ENCODE measurements around the gene MYOZ3. TPM values are rescaled to one million over a fixed set of nuclear protein-coding genes. Genes with fewer than 3 reads are reported as not detected.

Gene MYOZ3
- total and polyA plus RNA-seq, 12 donors, result 0.91 to 12.2 (median 5.6) TPM

DNA sequence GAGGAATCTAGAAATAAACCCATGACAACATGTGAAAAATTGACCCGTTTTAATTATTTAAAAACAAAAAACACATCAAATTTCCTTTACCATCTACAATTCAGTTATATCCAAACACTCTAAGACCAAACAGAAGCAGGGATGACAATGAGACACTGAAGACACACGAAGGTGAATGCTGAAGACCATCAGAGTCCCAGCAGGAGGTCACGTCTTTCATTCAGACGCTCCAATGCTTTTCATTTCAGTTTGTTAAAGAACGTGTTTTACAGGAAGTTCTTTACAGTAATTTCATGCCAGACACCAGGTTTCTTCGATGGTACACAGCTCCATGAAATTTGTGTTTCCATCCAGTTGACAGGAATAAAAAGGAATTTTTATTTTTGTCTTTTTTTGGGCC lies 29.7 kb downstream of the MYOZ3 start:
- 77 to 78% methylated on average over 6 of the region's 6 CpGs for WGBS, 2 donors
- TF ChIP-seq, protein P1, sequence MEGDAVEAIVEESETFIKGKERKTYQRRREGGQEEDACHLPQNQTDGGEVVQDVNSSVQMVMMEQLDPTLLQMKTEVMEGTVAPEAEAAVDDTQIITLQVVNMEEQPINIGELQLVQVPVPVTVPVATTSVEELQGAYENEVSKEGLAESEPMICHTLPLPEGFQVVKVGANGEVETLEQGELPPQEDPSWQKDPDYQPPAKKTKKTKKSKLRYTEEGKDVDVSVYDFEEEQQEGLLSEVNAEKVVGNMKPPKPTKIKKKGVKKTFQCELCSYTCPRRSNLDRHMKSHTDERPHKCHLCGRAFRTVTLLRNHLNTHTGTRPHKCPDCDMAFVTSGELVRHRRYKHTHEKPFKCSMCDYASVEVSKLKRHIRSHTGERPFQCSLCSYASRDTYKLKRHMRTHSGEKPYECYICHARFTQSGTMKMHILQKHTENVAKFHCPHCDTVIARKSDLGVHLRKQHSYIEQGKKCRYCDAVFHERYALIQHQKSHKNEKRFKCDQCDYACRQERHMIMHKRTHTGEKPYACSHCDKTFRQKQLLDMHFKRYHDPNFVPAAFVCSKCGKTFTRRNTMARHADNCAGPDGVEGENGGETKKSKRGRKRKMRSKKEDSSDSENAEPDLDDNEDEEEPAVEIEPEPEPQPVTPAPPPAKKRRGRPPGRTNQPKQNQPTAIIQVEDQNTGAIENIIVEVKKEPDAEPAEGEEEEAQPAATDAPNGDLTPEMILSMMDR (IDR thresholded peaks at IDR 0.05), result no peak
- no peaks in the 10 kb centered on the region for H3K27me3 ChIP-seq
- no peak for DNase-seq
- no peak overlapping the region for H3K4me3 ChIP-seq
- intact Hi-C loops (cut with DNase I), result loop anchor here in 2 of 10 donors (10.0 kb wide), 2 partner anchors 226 to 236 kb away; no protein-coding TSS in a partner anchor
- H3K27ac ChIP-seq, result no peak overlapping the region
- H3K9me3 ChIP-seq, result no peaks in the 10 kb centered on the region
- no peaks in the 10 kb centered on the region for H3K4me1 ChIP-seq
- peaks cover 11 to 94% (median 52%) of the 10 kb centered on the region in 9 donors for H3K36me3 ChIP-seq
- no peak for ATAC-seq

DNA sequence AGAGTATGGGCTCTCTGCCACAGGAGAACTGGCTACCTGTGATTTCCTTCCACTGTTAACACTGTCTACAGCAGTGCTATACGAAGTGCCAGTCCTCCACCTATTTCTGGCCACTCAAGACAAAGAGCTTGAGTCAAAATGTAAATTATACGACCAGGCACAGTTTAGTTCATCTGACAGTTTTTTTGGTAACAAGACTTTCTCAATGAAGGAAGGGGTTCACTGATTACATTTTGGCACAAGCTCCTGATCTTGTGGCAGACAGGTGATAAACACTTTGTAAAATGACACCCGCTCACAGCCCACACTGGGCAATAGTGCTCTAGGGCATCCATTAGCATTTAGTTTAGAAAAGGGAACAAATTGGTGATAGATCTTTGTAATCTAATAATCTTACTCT lies 31.2 kb downstream of the MYOZ3 start:
- no peaks in the 10 kb centered on the region for H3K9me3 ChIP-seq
- no peaks in the 10 kb centered on the region for H3K27me3 ChIP-seq
- DNase-seq (no peak), ATAC-seq (no peak)
- intact Hi-C loops (cut with DNase I), result loop anchor here in 2 of 10 donors (10.0 kb wide), 2 partner anchors 227 to 237 kb away; no protein-coding TSS in a partner anchor
- H3K27ac ChIP-seq, result no peak overlapping the region
- H3K4me1 ChIP-seq, result no peaks in the 10 kb centered on the region
- 81 to 86% methylated on average over 3 of the region's 3 CpGs for WGBS, 2 donors
- H3K36me3 ChIP-seq, result peaks cover 18 to 99% (median 62%) of the 10 kb centered on the region in 9 donors
- H3K4me3 ChIP-seq, result no peak overlapping the region
- TF ChIP-seq, protein P1 (IDR thresholded peaks at IDR 0.05), result no peak

DNA sequence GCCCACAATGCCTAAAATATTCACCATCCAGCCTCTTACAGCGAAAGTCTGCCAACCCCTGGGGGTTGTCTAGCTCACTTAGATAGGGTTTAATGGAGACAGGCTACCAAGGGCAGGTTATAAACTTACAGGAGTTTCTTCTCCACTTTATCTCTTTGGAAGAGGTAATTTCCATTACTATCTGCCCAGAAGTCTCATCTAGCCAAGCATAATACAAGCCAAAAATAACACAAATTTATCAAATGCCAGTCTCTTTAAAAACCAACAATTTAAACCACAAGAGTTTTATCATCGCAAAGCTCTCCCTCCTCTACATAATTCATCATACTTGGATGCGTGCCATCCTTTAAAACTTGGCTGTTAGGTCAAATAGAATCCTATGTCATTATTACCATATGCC lies 33.6 kb downstream of the MYOZ3 start:
- Histone ChIP-seq H3K4me3 (no peak overlapping the region), H3K27ac (no peak overlapping the region), H3K9me3 (no peaks in the 10 kb centered on the region), H3K27me3 (no peaks in the 10 kb centered on the region), H3K36me3 (peaks cover 27 to 100% (median 76%) of the 10 kb centered on the region in 9 donors), H3K4me1 (peaks cover 0 to 13% (median 10%) of the 10 kb centered on the region in 9 donors)
- intact Hi-C loops (cut with DNase I), result loop anchor here in 2 of 10 donors (10.0 kb wide), 2 partner anchors 230 to 240 kb away; no protein-coding TSS in a partner anchor
- ATAC-seq (no peak), DNase-seq (no peak)
- TF ChIP-seq, protein P1 (IDR thresholded peaks at IDR 0.05), result no peak
- 86 to 87% methylated on average over 3 of the region's 3 CpGs for WGBS, 2 donors

DNA sequence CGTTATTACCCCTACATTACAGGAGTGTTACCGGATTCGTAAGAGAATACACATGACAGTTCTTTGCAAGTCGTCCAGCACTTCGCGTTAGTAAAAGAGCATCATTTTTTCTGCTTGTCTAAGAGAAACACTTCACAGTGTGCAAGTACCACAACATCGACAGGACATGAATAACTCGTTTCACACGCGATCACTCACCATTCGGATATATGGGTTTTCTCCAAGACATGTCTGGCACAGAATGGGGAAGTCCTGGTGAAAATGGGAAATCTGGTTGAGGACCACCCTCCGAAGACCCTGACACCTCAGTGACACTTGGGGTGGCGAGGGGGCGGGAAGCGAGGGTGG lies 39.2 kb downstream of the MYOZ3 start:
- 2% methylated on average over 15 of the region's 15 CpGs for WGBS, 2 donors
- Histone ChIP-seq H3K4me1 (peaks cover 0 to 24% (median 19%) of the 10 kb centered on the region in 9 donors), H3K9me3 (no peaks in the 10 kb centered on the region), H3K36me3 (peaks cover 11 to 44% (median 38%) of the 10 kb centered on the region in 9 donors), H3K27ac (peak overlapping the region; percentile 77 to 100 (median 98)), H3K27me3 (no peaks in the 10 kb centered on the region), H3K4me3 (peak overlapping the region; percentile 42 to 100 (median 91))
- TF ChIP-seq, protein P1 (IDR thresholded peaks at IDR 0.05), result no peak
- no peak for DNase-seq
- ATAC-seq, result peak in 2 of 8 donors; percentile 1 to 6
- intact Hi-C loops (cut with DNase I), result loop anchor here in 5 of 10 donors (1.0 to 5.0 kb wide), 4 partner anchors 26 to 138 kb away; partner anchors contain the start of gene DCTN4 (in 1 of the 5)
